Raji (cell line): ENCODE measurements around the gene CORO2B.

ENCODE experiments used
- POLR2A ChIP-seq: IDR thresholded peaks from 2 replicates; pipeline ENCODE4 v1.6.1; 2011; ENCODE audit warnings: low read depth, low read length, control low read depth; ENCODE audit not compliant: insufficient read depth

The CORO2B gene

GRCh38 chr15:68672251-68672650, 93.5 kb downstream of the CORO2B start:
- TF ChIP-seq POLR2A = no peak

- TF ChIP-seq POLR2A = no peak
These were observed 94.0 kb downstream of the CORO2B start for GRCh38 chr15:68672781-68673205.

GRCh38 chr15:68674975-68675374, 96.2 kb downstream of the CORO2B start:
- no peak for TF ChIP-seq POLR2A

- TF ChIP-seq POLR2A = no peak
These were observed 97.3 kb downstream of the CORO2B start for GRCh38 chr15:68676011-68676605.

- no peak for TF ChIP-seq POLR2A
These were observed 98.1 kb downstream of the CORO2B start for GRCh38 chr15:68676926-68677325.

- TF ChIP-seq POLR2A = no peak
These were observed 99.2 kb downstream of the CORO2B start for GRCh38 chr15:68677996-68678395.

GRCh38 chr15:68678746-68679145, 100.0 kb downstream of the CORO2B start:
- TF ChIP-seq POLR2A = no peak

GRCh38 chr15:68679161-68679560, 100.4 kb downstream of the CORO2B start:
- TF ChIP-seq POLR2A = no peak

- TF ChIP-seq POLR2A = no peak
These were observed 101.2 kb downstream of the CORO2B start for GRCh38 chr15:68679961-68680371.

GRCh38 chr15:68681836-68682235, 103.0 kb downstream of the CORO2B start:
- no peak for TF ChIP-seq POLR2A

GRCh38 chr15:68682330-68682729, 103.5 kb downstream of the CORO2B start:
- TF ChIP-seq POLR2A = no peak

- no peak for TF ChIP-seq POLR2A
These were observed 104.2 kb downstream of the CORO2B start for GRCh38 chr15:68683026-68683425.

GRCh38 chr15:68683551-68683950, 104.8 kb downstream of the CORO2B start:
- no peak for TF ChIP-seq POLR2A

- TF ChIP-seq POLR2A = no peak
These were observed 105.7 kb downstream of the CORO2B start for GRCh38 chr15:68684476-68684875.

- TF ChIP-seq POLR2A = no peak
These were observed 108.4 kb downstream of the CORO2B start for GRCh38 chr15:68687136-68687735.

- no peak for TF ChIP-seq POLR2A
These were observed 112.9 kb downstream of the CORO2B start for GRCh38 chr15:68691705-68692104.

- TF ChIP-seq POLR2A = no peak
These were observed 114.3 kb downstream of the CORO2B start for GRCh38 chr15:68693071-68693470.
